Adipose tissue (tissue), 3 donors: ENCODE results near the gene B3GNT7. TPM values are rescaled to one million over a fixed set of nuclear protein-coding genes. Genes with fewer than 3 reads are reported as not detected.
"Not testable (repeated sequence)": the region's sequence is repeated elsewhere in the genome, so short reads cannot be mapped to it uniquely, and the experiment has no call there.

Experiments used
- H3K27ac ChIP-seq: one replicate; pipeline ENCODE4 v1.5.1; 2013; ENCODE audit warnings: low read depth, low read length
- WGBS, 3 donors: extraction: QIAGEN DNeasy Blood & Tissue Kit; methylation state at CpG; one replicate each; pipeline ENCODE4 v1.1.7; 2013; 5-methylcytosine and 5-hydroxymethylcytosine counted together
- polyA plus RNA-seq, 3 donors: library from polyadenylated mRNA; stranded (reverse); fragments of 200-250 nt; gene quantifications; one replicate each; pipeline ENCODE4 v1.2.3, GENCODE V29; 2013
- donor health status: healthy with polysubstance abuse.
- donor health status: Bipolar disorder and iron deficiency.
- donor health status: healthy.

B3GNT7 gene, protein sequence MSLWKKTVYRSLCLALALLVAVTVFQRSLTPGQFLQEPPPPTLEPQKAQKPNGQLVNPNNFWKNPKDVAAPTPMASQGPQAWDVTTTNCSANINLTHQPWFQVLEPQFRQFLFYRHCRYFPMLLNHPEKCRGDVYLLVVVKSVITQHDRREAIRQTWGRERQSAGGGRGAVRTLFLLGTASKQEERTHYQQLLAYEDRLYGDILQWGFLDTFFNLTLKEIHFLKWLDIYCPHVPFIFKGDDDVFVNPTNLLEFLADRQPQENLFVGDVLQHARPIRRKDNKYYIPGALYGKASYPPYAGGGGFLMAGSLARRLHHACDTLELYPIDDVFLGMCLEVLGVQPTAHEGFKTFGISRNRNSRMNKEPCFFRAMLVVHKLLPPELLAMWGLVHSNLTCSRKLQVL
- polyA plus RNA-seq, result 1 to 10 TPM; 1.1 to 4.5 (median 3.3) TPM

DNA sequence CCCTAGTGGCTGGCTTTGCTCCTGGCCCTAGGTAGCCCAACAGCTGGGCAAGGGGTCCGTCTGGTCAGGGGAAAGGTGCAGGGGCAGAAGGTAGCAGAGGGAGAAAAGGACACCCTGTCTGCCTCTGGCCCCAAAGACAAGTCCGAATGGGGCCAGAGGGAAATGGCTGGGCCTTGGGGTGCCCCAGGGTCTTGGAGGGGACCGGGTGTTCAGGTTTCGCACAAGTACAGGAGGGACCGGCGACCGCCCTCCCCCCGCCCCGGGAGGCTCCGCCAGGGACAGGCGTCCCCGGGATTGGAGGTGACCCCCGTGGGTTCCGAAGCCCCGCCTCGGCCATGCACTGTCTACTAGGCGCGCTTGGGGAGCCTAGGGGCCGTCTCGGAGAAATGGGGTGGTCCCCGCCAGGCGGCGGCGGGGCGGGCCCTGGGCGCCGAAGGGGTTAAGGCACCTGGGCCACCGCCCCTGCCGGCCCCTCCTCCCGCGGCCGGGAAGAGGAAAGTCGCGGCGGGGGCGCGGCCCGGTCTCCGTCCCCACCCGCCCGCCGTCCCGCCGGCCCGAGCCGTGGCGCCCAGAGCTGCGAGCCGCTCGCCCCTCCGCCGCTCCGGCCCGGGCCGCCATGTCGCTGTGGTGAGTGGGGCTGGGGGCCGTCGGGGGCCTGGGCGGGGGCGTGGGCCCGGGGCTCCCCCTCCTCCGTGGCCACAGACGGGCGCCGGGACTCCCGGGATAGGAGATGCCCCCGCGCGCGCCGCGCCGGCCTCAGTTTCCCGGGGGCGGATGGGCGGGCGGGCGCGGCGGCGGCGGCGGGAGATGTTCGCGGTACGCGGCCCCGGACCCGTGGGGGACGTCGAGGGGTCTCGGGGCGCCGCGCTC is at the start of gene B3GNT7:
TSS of gene B3GNT7 (plus strand) at position 523 of the 870 bp plus-strand sequence. CDS start at position 617, 94 bp downstream.
- no peak within 1 kb of the TSS for H3K27ac ChIP-seq
- WGBS, 3 donors, result 4 to 5% (median 5%) methylated on average over 35 to 95 of the region's 95 CpGs

DNA sequence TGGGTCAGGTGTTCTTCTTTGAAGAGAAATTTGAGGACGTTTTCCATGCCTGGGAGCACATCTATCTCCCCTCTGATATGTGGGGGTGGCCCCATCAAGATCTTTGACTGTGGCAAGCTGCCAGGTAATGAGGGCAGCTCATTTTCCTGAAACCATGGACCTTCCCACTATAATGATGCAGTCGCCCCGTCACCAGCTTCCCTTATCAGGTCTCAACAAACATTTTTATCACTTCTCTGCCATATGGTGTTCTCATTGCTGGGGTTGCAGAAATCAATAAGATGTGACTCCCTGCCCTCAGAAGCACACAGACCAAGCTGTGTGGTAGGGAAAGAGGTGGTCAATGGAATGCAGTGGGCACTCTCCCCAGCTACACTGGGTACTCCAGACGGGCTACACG is 48.4 kb upstream of the B3GNT7 start:
- H3K27ac ChIP-seq, result no peak overlapping the region
- WGBS, 3 donors, result 50 to 79% (median 77%) methylated on average over 5 of the region's 5 CpGs

DNA sequence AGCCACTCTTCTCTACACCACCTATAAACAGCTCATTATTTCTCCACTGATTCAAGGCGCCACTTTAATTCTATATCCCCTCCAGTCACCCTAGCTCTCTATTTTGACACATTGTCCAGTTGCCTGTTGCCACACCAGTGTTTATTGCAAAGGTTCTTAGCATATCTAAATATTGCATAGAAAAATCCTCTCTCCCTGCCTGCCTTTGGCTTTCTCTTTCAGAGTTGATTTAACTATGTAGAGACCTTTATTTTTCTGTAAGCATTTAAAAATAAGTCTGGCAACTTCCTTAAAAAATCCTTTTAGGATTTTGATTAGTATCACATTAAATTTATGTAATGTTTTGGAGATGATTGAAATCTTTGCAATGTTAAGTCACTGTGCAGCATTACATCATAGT is 47.9 kb upstream of the B3GNT7 start:
- H3K27ac ChIP-seq, result no peak overlapping the region
- 74 to 100% (median 93%) methylated on average over 1 of the region's 1 CpG for WGBS, 3 donors

DNA sequence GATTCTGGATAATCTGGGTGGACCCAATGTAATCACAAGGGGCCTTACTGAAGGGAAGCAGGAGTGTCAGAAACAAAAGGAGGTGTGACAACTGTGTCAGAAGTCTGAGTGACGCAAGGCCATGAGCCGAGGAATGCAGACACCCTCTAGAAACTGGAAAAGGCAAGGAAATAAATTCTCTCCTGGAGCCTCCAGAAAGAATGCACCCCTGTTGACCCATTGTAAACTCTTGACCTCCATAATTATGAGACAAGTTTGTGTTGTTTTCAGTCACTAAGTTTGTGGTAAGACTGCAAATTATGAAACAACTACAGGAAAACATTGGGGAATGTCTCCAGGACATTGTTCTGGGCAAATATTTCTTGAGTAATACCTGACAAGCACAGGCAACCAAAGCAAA is 47.3 kb upstream of the B3GNT7 start:
- no peak overlapping the region for H3K27ac ChIP-seq
- WGBS, 3 donors, result 54 to 92% (median 61%) methylated on average over 2 of the region's 2 CpGs

DNA sequence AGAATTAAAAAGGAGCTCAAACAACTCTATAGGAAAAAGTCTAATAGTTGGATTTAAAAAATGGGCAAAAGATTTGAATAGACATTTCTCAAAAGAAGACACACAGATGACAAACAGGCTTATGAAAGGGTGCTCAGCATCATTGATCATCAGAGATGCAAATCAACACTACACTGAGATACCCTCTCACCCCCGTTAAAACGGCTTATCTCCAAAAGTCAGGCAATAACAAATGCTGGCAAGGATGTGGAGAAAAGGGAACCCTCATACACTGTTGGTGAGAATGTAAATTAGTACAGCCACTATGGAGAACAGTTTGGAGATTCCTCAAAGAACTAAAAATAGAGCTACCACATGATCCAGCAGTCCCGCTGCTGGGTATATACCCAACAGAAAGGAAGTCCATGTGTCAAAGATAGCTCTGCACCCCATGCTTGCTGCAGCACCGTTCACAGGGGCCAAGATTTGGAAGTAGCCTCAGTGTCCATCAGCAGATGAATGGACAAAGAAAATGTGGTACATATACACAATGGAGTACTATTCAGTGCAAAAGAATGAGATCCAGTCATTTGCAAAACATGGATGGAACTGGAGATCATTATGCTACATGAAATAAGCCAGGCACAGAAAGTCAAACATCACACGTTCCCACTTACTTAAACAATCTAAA is 46.7 kb upstream of the B3GNT7 start:
- 53 to 76% (median 58%) methylated on average over 5 of the region's 5 CpGs for WGBS, 3 donors
- no peak overlapping the region for H3K27ac ChIP-seq

DNA sequence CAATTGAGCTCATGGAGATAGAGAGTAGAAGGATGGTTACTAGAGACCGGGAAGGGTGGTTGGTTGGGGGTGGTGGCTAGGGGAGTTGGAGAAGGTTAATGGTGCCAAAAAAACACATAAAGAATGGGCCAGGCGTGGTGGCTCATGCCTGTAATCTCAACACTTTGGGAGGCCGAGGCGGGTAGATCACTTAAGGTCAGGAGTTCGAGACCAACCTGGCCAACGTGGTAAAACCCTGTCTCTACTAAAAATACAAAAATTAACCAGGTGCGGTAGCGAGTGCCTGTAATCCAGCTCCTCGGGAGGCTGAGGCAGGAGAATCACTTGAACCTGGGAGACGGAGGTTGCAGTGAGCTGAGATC is 46.2 kb upstream of the B3GNT7 start:
- WGBS, 3 donors, result 93 to 95% (median 94%) methylated on average over 10 of the region's 10 CpGs
- not testable (repeated sequence) for H3K27ac ChIP-seq

DNA sequence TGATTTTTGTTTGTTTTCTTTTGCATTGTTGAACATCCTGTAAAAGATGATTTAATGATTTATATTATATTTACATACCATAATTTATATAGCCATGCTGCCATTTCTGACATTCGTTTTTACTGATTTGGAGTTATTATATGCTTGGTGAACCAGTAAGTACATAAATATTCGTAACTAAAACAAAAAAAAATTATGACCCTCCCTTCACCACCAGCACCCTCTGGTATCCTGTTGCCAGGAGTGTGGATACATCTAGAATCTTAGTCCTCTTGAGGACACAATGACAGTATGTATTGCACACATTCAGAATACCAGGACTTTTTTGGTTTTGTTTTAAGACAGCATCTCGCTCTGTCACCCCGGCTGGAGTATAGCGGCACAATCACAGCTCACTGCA is 43.9 kb upstream of the B3GNT7 start:
- 87 to 95% (median 95%) methylated on average over 5 of the region's 5 CpGs for WGBS, 3 donors
- H3K27ac ChIP-seq, result no peak overlapping the region

DNA sequence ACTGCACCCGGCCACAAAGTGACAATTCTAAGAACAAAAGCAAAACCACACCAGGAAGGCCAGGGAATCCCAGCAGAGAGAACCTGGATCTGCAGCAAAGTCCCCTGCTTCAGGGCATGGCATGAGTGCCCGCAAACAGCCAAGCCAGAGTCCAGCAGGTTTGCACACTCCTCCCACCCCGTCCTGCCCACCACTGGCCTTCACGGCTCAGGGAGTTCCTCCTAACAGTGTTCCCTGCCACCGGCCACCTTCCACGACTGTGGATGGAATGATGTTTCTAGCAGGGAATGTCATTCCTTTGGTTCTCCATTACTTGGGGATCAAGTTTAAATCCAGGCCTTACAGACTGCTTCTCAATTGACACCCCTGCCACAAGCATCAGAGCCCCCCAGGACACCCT is 42.0 kb upstream of the B3GNT7 start:
- H3K27ac ChIP-seq, result no peak overlapping the region
- WGBS, 3 donors, result 91 to 96% (median 95%) methylated on average over 5 of the region's 6 CpGs

DNA sequence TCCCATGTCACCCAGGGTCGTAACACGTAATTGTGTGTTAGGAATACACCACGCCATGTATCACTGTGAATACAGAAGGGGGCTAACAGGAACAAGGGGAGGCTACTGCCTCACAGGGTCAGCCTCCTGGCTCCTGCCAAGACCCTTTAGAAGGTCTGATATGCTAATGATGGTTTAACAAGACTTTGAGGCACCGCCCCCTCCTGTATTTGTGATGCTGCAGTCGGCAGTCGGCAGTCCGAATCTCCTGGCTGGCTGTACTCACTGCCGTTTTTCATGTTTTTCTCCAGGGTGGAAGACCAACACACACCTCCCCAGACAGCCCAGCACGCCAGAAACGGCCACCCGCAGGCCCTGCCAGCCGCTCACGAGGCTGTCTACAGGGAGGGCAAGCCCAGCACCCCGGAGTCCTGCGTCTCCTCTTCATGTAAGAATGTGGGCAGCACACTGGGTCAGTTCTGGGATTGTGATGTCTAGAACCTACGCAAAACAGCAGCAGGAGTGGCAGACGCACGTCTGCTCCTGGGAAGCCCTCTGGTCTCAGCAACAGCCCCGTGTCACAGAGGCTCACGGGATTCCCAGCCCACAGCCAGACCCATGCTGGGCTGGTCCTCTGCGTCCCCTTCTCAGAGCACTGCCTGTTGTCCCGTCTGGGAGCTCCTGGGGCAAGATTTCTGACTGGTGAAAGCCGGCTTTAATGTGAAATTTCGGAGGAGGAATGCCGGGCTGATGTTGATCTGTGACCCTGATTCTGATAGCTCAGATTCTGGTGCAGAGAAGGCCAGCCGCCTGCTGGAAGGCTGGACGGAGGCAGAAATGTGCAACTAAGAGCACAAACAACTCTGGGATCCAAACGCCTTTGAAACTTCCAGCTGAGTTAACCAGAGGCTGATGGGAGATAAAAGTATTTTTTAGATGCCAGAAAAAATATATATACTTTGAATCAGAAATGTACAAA is 39.7 kb upstream of the B3GNT7 start:
- 72 to 74% (median 73%) methylated on average over 28 of the region's 28 CpGs for WGBS, 3 donors
- no peak overlapping the region for H3K27ac ChIP-seq

DNA sequence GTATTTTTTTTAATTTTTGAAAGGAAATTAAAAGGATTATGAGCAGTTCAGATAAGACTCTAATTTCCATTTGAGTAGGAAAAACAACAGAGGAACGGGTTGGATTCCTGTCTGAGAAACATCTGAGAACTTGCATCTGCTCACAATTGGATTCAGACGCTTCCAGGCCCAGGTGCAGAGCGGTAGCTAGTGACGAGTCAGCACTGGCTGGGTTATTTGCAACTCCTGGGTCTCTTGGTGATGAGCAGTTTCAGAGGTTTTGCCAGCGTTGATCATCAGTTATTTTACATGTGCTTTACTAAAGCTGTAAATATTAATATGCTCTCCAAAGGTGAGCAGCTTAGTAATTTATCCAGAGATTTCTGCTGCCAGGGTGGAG is 39.1 kb upstream of the B3GNT7 start:
- no peak overlapping the region for H3K27ac ChIP-seq
- 43 to 80% (median 61%) methylated on average over 5 of the region's 5 CpGs for WGBS, 3 donors

DNA sequence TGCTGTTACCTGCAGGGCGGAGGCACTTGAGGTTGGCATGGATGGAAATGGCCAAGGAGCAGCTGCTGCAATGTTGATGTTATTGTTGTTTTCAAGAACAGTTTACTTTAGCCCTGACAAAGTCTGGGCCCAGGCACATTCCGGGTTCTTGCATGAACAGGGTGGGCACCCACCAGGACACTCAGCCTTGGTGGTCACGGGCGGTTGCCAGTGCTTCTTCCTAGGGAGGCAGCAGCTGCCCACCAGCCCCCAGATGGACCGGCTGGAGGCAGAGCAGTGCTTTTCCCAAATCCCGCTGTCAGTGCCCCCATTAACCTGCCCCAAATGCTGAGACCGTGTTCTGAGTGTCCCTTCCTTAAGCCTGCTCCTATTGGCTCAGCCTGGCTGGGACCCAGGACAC is 38.5 kb upstream of the B3GNT7 start:
- H3K27ac ChIP-seq, result no peak overlapping the region
- WGBS, 3 donors, result 95 to 97% (median 95%) methylated on average over 7 of the region's 7 CpGs

DNA sequence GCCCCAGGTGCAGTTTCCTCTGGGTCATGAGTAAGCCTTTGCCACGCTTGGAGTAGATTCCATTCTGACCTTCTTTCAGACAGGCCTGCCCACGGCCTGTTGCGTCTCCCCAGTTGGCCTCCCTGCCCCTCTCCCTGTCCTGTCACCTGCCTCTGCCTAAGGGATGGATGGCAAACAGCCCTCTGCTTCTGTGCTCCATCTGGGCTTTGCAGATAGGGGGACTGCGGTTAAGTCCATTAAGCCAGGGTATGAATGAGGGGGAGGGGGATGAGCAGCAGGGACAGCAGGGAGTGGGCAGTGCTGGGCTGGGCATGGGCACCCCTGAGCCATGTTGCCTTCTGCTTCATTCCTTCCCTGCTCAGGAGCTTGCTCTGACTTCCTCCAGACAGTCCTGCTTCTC is 37.6 kb upstream of the B3GNT7 start:
- 88 to 95% (median 91%) methylated on average over 4 of the region's 4 CpGs for WGBS, 3 donors
- H3K27ac ChIP-seq, result no peak overlapping the region

DNA sequence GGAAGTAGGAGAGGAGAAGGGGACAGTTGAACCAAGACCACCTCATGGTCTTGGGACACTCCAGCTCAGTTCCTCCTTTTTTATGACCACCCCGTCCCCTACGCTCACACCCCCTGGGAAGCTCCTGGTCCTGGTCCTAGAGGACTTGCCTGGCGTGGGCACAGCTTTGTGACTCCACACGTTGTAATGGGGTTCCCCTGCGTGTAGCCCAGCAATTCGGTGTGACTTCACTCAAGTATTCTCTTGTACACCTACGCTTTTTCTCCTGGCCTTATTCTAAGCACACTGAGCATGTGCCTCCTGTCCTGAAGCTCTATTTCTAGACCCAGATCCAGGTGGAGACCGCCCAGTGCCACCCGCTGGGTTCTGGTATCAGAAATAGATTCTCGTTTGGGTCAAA is 36.1 kb upstream of the B3GNT7 start:
- WGBS, 3 donors, result 86 to 92% (median 91%) methylated on average over 10 of the region's 10 CpGs
- no peak overlapping the region for H3K27ac ChIP-seq

DNA sequence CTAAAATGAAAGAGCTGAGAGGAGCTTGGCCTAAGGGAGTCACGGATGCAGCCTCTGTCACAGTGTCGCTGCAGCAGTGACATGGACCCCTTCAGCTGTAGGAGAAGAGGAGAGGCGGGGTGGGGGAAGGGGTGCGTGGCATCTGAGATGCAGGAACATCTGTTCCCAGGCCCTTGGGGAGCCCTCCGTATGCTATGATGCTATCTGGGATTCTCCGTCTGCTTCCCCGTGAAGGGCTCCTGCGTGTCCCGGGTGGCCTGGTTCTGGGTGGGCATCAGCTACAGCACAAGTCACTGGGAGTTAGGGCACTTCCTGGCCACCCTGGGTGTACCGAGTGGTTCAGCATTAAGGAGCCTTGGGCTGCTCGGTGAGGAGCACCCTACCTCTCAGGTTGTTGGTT is 35.6 kb upstream of the B3GNT7 start:
- H3K27ac ChIP-seq, result no peak overlapping the region
- 92 to 98% (median 96%) methylated on average over 9 to 11 of the region's 11 CpGs for WGBS, 3 donors

DNA sequence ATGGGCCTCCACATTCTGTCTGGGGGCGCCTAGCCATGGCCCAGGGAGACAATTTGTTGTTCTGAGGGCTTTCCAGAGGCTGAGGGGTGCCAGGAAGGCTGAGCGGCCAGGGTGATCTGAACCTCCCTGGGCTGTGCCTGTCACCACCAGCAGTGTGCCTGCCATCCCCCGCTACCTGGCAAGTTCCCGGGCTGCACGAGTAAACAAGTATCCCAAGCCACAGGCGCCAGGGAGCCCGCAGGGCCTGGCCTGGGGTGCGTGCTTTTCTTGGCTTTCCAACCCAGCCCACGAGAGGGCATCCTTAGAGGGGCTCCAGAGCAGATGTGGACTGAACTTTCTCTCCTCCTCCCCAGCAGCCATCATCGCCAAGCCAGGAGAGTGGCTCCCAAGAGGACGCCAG is 35.1 kb upstream of the B3GNT7 start:
- WGBS, 3 donors, result 86 to 93% (median 89%) methylated on average over 10 to 11 of the region's 11 CpGs
- H3K27ac ChIP-seq, result no peak overlapping the region

DNA sequence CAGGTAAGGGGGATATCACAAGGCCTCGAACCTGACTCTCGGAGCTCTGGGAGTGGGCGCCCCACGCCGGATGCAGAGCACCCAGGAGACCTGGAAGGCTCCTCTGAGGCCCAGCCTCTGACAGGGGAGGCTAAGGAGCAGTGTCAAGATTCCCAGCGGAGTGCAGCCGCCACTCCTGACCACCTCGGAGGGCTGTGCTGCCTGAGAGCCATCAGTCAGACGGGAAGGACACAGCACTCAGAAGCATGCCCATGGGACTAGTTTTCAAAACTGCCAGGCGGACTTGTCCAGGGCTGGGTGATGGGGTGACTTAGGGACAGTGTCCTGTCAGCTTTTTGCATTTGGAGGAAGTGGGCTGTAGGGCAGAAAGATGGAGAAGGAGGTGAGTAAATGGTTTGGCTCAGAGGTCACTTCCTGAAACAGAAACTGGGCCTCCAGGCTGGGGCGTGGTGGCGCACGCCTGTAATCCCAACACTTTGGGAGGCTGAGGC is 34.6 kb upstream of the B3GNT7 start:
- no peak overlapping the region for H3K27ac ChIP-seq
- WGBS, 3 donors, result 85 to 94% (median 87%) methylated on average over 13 of the region's 13 CpGs

DNA sequence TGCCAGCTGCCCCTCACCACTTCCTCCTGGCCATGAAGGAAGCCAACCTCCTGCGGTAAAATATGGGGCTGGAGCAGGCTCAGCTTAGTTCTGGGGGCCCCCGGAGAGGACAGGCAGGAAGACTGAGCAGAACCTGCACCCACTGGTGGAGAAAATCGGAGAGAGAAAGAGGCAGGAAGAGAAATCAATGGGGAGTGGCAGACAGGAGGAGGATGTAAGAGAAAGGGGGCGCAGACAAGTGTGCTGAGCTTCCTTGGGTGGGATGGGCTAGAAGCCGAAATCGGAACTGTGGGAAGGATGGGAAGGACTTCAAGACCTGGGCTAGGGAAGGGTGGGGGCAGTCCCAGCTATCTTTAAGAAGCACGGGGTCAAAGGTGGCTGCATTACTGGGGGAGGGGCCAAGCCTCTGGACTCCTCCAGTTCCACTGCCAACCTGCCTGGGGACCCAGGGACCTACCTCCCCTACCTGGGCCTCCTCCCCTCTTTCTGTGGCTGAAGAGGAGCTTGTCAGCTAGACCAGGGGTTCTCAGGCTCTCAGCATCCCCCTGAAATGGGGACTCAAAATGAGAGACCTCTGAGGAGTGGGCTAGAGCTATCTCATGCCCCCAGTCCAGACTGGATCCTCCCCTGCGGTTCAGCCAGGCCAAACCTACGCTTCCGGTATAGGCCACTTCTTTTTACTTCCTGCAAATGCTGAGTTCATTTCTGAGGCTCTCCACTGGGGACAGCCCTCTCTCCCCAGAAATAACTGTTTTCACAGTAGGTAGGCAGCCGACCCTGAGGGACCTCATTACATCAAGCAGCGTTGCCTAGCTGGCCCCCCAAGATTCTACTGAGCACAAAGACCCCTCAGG is 33.6 kb upstream of the B3GNT7 start:
- 60 to 87% (median 66%) methylated on average over 12 of the region's 12 CpGs for whole genome bisulfite sequencing, 3 donors
- H3K27ac ChIP-seq, result no peak overlapping the region
